DND-41 (cell line): ENCODE measurements around the gene PCDHGA10.
"Not testable (repeated sequence)": the region's sequence is repeated elsewhere in the genome, so short reads cannot be mapped to it uniquely, and the experiment has no call there.

Experiments used
- ATAC-seq: fragments of 200-7000 bp; cut with Tn5 transposase; 3 replicates; pipeline ENCODE4 v1.9.1; 2021; ENCODE audit warnings: low read depth; ENCODE audit not compliant: insufficient read depth
- DNase-seq: peaks from one replicate; pipeline ENCODE4 v3.0.0-alpha.2; 2020
- H2AFZ ChIP-seq: 2 replicates; pipeline ENCODE4 v1.6.0; 2012; ENCODE audit warnings: low read depth, low read length
- H3K27ac ChIP-seq: 2 replicates; pipeline ENCODE4 v1.5.1; 2012; ENCODE audit warnings: low read length, inconsistent platforms
- H3K27me3 ChIP-seq: fragments of 200-600 bp; sonication (generic); 2 replicates; pipeline ENCODE4 v1.6.0; 2012; ENCODE audit warnings: low read length, mild to moderate bottlenecking, inconsistent platforms; ENCODE audit not compliant: insufficient read depth, poor library complexity
- H3K36me3 ChIP-seq: 2 replicates; pipeline ENCODE4 v1.5.1; 2012; ENCODE audit warnings: low read length, inconsistent platforms; ENCODE audit not compliant: insufficient read depth
- H3K4me1 ChIP-seq: 2 replicates; pipeline ENCODE4 v1.5.1; 2012; ENCODE audit warnings: mild to moderate bottlenecking, low read length; ENCODE audit not compliant: insufficient read depth
- H3K4me2 ChIP-seq: 2 replicates; pipeline ENCODE4 v1.6.0; 2012; ENCODE audit warnings: mild to moderate bottlenecking, moderate library complexity, low read length, inconsistent platforms; ENCODE audit not compliant: insufficient read depth
- H3K4me3 ChIP-seq, 2 experiments: fragments of 200-600 bp in 1 of 2; shearing (Covaris generic) in 1 of 2; 2 replicates each; pipeline ENCODE4 v1.5.1; 2012 to 2016; ENCODE audit warnings: inconsistent platforms in 2 of 2, low read length in 2 of 2, mild to moderate bottlenecking in 2 of 2, low read depth in 1 of 2, moderate library complexity in 1 of 2
- H3K79me2 ChIP-seq: 2 replicates; pipeline ENCODE4 v1.6.0; 2012; ENCODE audit warnings: low read length, inconsistent platforms; ENCODE audit not compliant: insufficient read depth
- H3K9ac ChIP-seq: 2 replicates; pipeline ENCODE4 v1.6.0; 2012; ENCODE audit warnings: low read depth, mild to moderate bottlenecking, inconsistent platforms, low read length, moderate library complexity
- H3K9me3 ChIP-seq: 2 replicates; pipeline ENCODE4 v1.5.1; 2012; ENCODE audit warnings: low read length, moderate library complexity, mild to moderate bottlenecking, inconsistent platforms; ENCODE audit not compliant: insufficient read depth, severe bottlenecking
- H4K20me1 ChIP-seq: 2 replicates; pipeline ENCODE4 v1.6.0; 2012; ENCODE audit warnings: low read length; ENCODE audit not compliant: insufficient read depth
- CTCF ChIP-seq: IDR thresholded peaks from 2 replicates; pipeline ENCODE4 v1.5.1; 2012; ENCODE audit warnings: borderline replicate concordance, low read length, moderate library complexity, mild to moderate bottlenecking; ENCODE audit not compliant: poor library complexity, severe bottlenecking; ENCODE audit errors: extremely low read depth
- EZH2 ChIP-seq: IDR thresholded peaks from 3 replicates; pipeline ENCODE4 v1.6.1; 2012; ENCODE audit warnings: borderline replicate concordance, low read depth, mild to moderate bottlenecking, moderate library complexity, low read length, inconsistent platforms; ENCODE audit not compliant: severe bottlenecking

The PCDHGA10 gene

GRCh38 chr5:141430332-141431113 is 17.7 kb downstream of the PCDHGA10 start, which contains the start of gene PCDHGA12:
PCDHGA12 (plus strand) TSS chr5:141430507; CDS start chr5:141430760, 253 bp downstream.
- H3K4me3 ChIP-seq: no peak within 1 kb of the TSS
- no peak within 1 kb of the TSS for H3K9ac ChIP-seq
- H3K9me3 ChIP-seq: no peaks in the 10 kb centered on the region
- no peaks in the 10 kb centered on the region for H3K36me3 ChIP-seq
- no peak for TF ChIP-seq EZH2
- no peak for TF ChIP-seq CTCF
- peaks cover 1% of the 10 kb centered on the region for H3K27me3 ChIP-seq
- no peaks in the 10 kb centered on the region for H3K4me1 ChIP-seq
- no peak for ATAC-seq
- no peaks in the 10 kb centered on the region for H4K20me1 ChIP-seq
- no peak within 1 kb of the TSS for H2AFZ ChIP-seq
- no peak for DNase-seq
- H3K79me2 ChIP-seq: no peaks in the 10 kb centered on the region
- H3K27ac ChIP-seq: no peak within 1 kb of the TSS
- no peak within 1 kb of the TSS for H3K4me2 ChIP-seq

GRCh38 chr5:141431286-141431685 is 18.5 kb downstream of the PCDHGA10 start:
- no peaks in the 10 kb centered on the region for H4K20me1 ChIP-seq
- no peaks in the 10 kb centered on the region for H3K79me2 ChIP-seq
- no peak overlapping the region for H3K4me2 ChIP-seq
- H2AFZ ChIP-seq: no peak overlapping the region
- ATAC-seq (no peak), DNase-seq (no peak)
- no peak overlapping the region for H3K9ac ChIP-seq
- TF ChIP-seq EZH2 (no peak), CTCF (no peak)
- no peaks in the 10 kb centered on the region for H3K4me1 ChIP-seq
- no peak overlapping the region for H3K27ac ChIP-seq
- H3K4me3 ChIP-seq: no peak overlapping the region
- no peaks in the 10 kb centered on the region for H3K9me3 ChIP-seq
- H3K36me3 ChIP-seq: no peaks in the 10 kb centered on the region
- H3K27me3 ChIP-seq: peaks cover 3% of the 10 kb centered on the region

GRCh38 chr5:141432308-141432707 is 19.5 kb downstream of the PCDHGA10 start:
- H4K20me1 ChIP-seq, H3K4me1 ChIP-seq, H2AFZ ChIP-seq, DNase-seq, H3K79me2 ChIP-seq, H3K27me3 ChIP-seq, H3K27ac ChIP-seq, H3K4me3 ChIP-seq, H3K9ac ChIP-seq, ATAC-seq, H3K9me3 ChIP-seq, H3K36me3 ChIP-seq, H3K4me2 ChIP-seq: not testable (repeated sequence)

- not testable (repeated sequence) for H3K4me2 ChIP-seq, H2AFZ ChIP-seq, H3K4me1 ChIP-seq, H3K9me3 ChIP-seq, H3K36me3 ChIP-seq, H4K20me1 ChIP-seq, H3K9ac ChIP-seq, H3K4me3 ChIP-seq, H3K27me3 ChIP-seq, ATAC-seq, DNase-seq, H3K79me2 ChIP-seq, H3K27ac ChIP-seq
Measured at GRCh38 chr5:141432726-141433125, 19.9 kb downstream of the PCDHGA10 start.
